Osteoblast (primary cell): ENCODE data around the gene CNTROB. TPM values are rescaled to one million over a fixed set of nuclear protein-coding genes. Genes with fewer than 3 reads are reported as not detected.

Source experiments
- DNase-seq: peaks from one replicate; pipeline ENCODE4 v3.0.0; 2011; ENCODE audit warnings: low spot score, mixed read lengths; ENCODE audit not compliant: insufficient read length; ENCODE audit errors: missing footprints
- H2AFZ ChIP-seq: 2 replicates; pipeline ENCODE4 v1.6.0; 2011; ENCODE audit warnings: mild to moderate bottlenecking, low read length
- H3K27ac ChIP-seq: 2 replicates; pipeline ENCODE4 v1.5.1; 2011; ENCODE audit warnings: mild to moderate bottlenecking, low read depth, low read length, moderate library complexity
- H3K27me3 ChIP-seq: 2 replicates; pipeline ENCODE4 v1.6.0; 2012; ENCODE audit warnings: mild to moderate bottlenecking, control low read depth, inconsistent platforms, low read length, moderate library complexity; ENCODE audit not compliant: insufficient read depth
- H3K36me3 ChIP-seq: 2 replicates; pipeline ENCODE4 v1.5.1; 2011; ENCODE audit warnings: mild to moderate bottlenecking, low read length, control low read depth, moderate library complexity; ENCODE audit not compliant: insufficient read depth
- H3K4me1 ChIP-seq: 2 replicates; pipeline ENCODE4 v1.5.1; 2011; ENCODE audit warnings: mild to moderate bottlenecking, low read length, control low read depth, moderate library complexity; ENCODE audit not compliant: insufficient read depth
- H3K4me2 ChIP-seq: 2 replicates; pipeline ENCODE4 v1.6.0; 2011; ENCODE audit warnings: mild to moderate bottlenecking, low read length; ENCODE audit not compliant: insufficient read depth
- H3K4me3 ChIP-seq: fragments of 200-600 bp; sonication (generic); 3 replicates; pipeline ENCODE4 v1.5.1; 2012; ENCODE audit warnings: mild to moderate bottlenecking, low read length, inconsistent platforms; ENCODE audit not compliant: insufficient read depth
- H3K79me2 ChIP-seq: 2 replicates; pipeline ENCODE4 v1.6.0; 2012; ENCODE audit warnings: mild to moderate bottlenecking, low read length, control low read depth, inconsistent platforms; ENCODE audit not compliant: insufficient read depth
- H3K9me3 ChIP-seq: 2 replicates; pipeline ENCODE4 v1.5.1; 2011; ENCODE audit warnings: low read depth, low read length, control low read depth
- H4K20me1 ChIP-seq: 2 replicates; pipeline ENCODE4 v1.6.0; 2012; ENCODE audit warnings: mild to moderate bottlenecking, low read length, control low read depth; ENCODE audit not compliant: insufficient read depth
- CTCF ChIP-seq: IDR thresholded peaks from 2 replicates; pipeline ENCODE4 v1.5.1; 2011; ENCODE audit warnings: mild to moderate bottlenecking, low read depth, low read length, moderate library complexity; ENCODE audit errors: extremely low read depth
- total RNA-seq: library from RNA; depleted of rRNA; stranded (reverse); fragments of >200 nt; gene quantifications from 2 replicates; pipeline ENCODE4 v1.2.3, GENCODE V29; 2012

CNTROB gene
- total RNA-seq, 1 donor: 20.6 TPM

- H3K4me2 ChIP-seq: peak within 1 kb of the TSS; percentile 99
Observed at GRCh38 chr17:7929158-7930023, 2.6 kb upstream of the CNTROB start, which contains the start of gene KCNAB3. Gene KCNAB3 (minus strand): TSS chr17:7929856. CDS start chr17:7929435, 421 bp downstream.

GRCh38 chr17:7930841-7931631, 970 bp upstream of the CNTROB start:
- Histone ChIP-seq H3K79me2 (peaks cover 49% of the 10 kb centered on the region), H3K27ac (peak overlapping the region; percentile 60)

More at GRCh38 chr17:7929158-7930023, 2.6 kb upstream of the CNTROB start, which contains the start of gene KCNAB3:
- no peaks in the 10 kb centered on the region for H4K20me1 ChIP-seq
- peak within 1 kb of the TSS; percentile 71 for H3K4me3 ChIP-seq
- peaks cover 28% of the 10 kb centered on the region for H3K4me1 ChIP-seq
- no peaks in the 10 kb centered on the region for H3K27me3 ChIP-seq
- peak; percentile 96 for DNase-seq
- H2AFZ ChIP-seq: peak within 1 kb of the TSS; percentile 92
- peaks cover 38% of the 10 kb centered on the region for H3K79me2 ChIP-seq
- H3K9me3 ChIP-seq: no peaks in the 10 kb centered on the region
- TF ChIP-seq CTCF: no peak
- H3K36me3 ChIP-seq: peaks cover 4% of the 10 kb centered on the region
- H3K27ac ChIP-seq: no peak within 1 kb of the TSS

GRCh38 chr17:7932483-7932891, 481 bp downstream of the CNTROB start:
- peak overlapping the region; percentile 89 for H3K27ac ChIP-seq
- H2AFZ ChIP-seq: peak overlapping the region; percentile 100
- H3K27me3 ChIP-seq: no peaks in the 10 kb centered on the region
- peaks cover 26% of the 10 kb centered on the region for H3K36me3 ChIP-seq
- DNase-seq: peak; percentile 88
- peak overlapping the region; percentile 99 for H3K4me3 ChIP-seq
- H3K4me1 ChIP-seq: peaks cover 32% of the 10 kb centered on the region
- TF ChIP-seq CTCF: no peak
- H4K20me1 ChIP-seq: peaks cover 2% of the 10 kb centered on the region
- H3K4me2 ChIP-seq: peak overlapping the region; percentile 99
- peaks cover 54% of the 10 kb centered on the region for H3K79me2 ChIP-seq
- no peaks in the 10 kb centered on the region for H3K9me3 ChIP-seq

More at GRCh38 chr17:7930841-7931631, 970 bp upstream of the CNTROB start:
- TF ChIP-seq CTCF: no peak
- Histone ChIP-seq H3K4me1 (peaks cover 32% of the 10 kb centered on the region), H3K9me3 (no peaks in the 10 kb centered on the region), H3K27me3 (no peaks in the 10 kb centered on the region), H4K20me1 (peaks cover 2% of the 10 kb centered on the region), H3K4me3 (peak overlapping the region; percentile 99), H3K36me3 (peaks cover 13% of the 10 kb centered on the region), H3K4me2 (peak overlapping the region; percentile 99), H2AFZ (peak overlapping the region; percentile 95)
- no peak for DNase-seq

GRCh38 chr17:7932949-7933348, 943 bp downstream of the CNTROB start:
- Histone ChIP-seq H3K9me3 (no peaks in the 10 kb centered on the region), H3K27ac (peak overlapping the region; percentile 89), H3K4me3 (peak overlapping the region; percentile 99), H3K79me2 (peaks cover 54% of the 10 kb centered on the region), H3K4me2 (peak overlapping the region; percentile 99), H2AFZ (peak overlapping the region; percentile 100), H4K20me1 (peaks cover 2% of the 10 kb centered on the region), H3K36me3 (peaks cover 27% of the 10 kb centered on the region), H3K4me1 (peaks cover 32% of the 10 kb centered on the region), H3K27me3 (no peaks in the 10 kb centered on the region)
- TF ChIP-seq CTCF: peak; percentile 26
- DNase-seq: peak; percentile 95
